Subcutaneous adipose tissue (tissue), 4 donors: ENCODE measurements around the gene CDH4. TPM values are rescaled to one million over a fixed set of nuclear protein-coding genes. Genes with fewer than 3 reads are reported as not detected.

ENCODE experiments used
- total RNA-seq, 4 donors: library from RNA; depleted of rRNA; stranded (reverse); fragments of >200 nt; gene quantifications; one replicate each; pipeline ENCODE4 v1.1.0, GENCODE V29; 2016
- TF ChIP-seq, protein P1 (sequence below): fragments of 450-650 bp; IDR thresholded peaks from one replicate; pipeline ENCODE4 v1.5.1; 2016; ENCODE audit warnings: low read depth, mild to moderate bottlenecking, control low read depth, antibody characterized with exemption, moderate library complexity

CDH4 gene
- total RNA-seq, 4 donors from 2014 or later = not detected

DNA sequence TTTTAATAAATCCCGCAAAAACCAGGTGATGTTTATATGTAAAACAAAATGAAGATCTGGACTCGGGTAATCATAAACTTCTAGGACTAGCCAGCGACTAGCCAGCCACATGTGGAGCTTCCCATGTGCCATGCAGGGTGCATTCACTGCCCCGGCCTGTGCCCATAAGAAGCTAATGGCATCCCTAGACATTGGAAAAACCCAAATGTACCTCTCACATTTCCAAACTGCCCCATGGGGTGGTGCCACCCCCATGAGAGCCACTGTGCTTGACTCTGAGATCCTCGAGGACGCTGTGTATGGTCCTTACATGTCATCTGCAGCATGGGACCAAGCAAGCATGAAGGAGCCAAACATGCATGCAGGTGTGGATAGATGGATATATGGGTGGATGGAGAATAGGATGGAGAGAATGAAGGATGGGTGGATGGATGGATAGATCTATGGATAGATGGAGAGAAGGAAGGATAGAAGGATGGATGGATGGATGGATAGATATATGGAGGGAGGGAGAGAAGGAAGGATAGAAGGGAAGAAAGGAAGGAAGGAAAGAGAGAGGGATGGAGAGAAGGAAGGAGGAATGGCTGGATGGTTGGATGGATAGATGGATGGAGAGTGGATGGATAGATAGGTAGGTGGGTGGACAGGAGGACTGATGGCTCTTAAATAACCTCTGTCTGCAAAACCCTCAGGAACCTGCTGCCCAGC is 203.6 kb downstream of the CDH4 start:
- TF ChIP-seq, protein P1, sequence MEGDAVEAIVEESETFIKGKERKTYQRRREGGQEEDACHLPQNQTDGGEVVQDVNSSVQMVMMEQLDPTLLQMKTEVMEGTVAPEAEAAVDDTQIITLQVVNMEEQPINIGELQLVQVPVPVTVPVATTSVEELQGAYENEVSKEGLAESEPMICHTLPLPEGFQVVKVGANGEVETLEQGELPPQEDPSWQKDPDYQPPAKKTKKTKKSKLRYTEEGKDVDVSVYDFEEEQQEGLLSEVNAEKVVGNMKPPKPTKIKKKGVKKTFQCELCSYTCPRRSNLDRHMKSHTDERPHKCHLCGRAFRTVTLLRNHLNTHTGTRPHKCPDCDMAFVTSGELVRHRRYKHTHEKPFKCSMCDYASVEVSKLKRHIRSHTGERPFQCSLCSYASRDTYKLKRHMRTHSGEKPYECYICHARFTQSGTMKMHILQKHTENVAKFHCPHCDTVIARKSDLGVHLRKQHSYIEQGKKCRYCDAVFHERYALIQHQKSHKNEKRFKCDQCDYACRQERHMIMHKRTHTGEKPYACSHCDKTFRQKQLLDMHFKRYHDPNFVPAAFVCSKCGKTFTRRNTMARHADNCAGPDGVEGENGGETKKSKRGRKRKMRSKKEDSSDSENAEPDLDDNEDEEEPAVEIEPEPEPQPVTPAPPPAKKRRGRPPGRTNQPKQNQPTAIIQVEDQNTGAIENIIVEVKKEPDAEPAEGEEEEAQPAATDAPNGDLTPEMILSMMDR = no peak

DNA sequence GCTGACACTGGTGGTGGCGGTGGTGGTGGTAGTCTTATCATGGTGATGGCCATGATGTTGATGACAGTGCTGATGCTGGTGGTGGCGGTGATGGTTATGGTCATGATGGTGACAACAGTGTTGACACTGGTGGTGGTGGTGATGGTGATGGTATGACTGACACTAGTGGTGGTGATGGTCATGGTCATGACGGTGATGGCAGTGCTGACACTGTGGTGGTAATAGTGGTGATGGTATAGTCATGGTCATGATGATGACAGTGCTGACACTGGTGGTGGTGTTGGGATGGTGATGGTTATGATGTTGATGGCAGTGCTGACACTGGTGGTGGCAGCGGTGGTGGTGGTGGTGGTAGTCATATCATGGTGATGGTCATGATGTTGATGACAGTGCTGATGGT is 205.7 kb downstream of the CDH4 start:
- TF ChIP-seq, protein P1 = no peak

DNA sequence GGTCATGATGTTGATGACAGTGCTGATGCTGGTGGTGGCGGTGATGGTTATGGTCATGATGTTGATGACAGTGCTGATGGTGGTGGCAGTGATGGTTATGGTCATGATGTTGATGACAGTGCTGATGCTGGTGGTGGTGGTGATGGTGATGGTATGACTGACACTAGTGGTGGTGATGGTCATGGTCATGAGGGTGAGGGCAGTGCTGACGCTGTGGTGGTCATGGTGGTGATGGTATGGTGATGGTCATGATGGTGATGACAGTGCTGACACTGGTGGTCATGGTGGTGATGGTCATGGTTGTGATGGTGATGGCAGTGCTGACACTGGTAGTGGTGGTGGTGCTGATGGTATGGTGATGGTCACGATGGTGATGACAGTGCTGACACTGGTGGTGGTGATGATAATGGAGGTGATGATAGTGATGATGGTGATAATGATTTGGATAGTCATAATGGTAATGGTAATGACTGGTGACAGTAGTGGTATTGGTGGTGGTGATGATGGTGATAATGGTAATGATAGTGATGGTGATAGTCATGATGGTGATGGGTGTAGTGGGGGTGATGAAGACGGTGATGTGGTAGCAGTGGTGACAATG is 206.2 kb downstream of the CDH4 start:
- TF ChIP-seq, protein P1 = no peak

DNA sequence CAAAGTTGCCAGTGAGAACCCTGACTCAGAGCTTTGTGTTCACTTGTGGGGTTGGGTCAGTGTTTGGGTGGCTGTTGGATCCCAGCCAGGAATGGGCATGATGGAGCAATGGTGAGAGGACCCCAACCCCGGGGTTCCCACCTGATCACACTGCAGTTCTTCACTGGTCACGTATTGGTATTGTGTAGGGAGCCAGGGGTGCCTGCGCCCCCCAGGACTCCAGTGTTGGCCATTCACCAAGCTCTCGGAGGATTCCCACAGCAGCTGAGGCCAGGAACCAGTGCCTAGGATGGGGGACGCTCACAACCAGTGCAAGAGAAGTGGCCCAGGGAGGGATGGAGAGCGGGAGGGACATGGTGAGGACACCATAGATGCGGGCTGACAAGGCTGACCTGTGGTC is 207.2 kb downstream of the CDH4 start:
- TF ChIP-seq, protein P1 = no peak

DNA sequence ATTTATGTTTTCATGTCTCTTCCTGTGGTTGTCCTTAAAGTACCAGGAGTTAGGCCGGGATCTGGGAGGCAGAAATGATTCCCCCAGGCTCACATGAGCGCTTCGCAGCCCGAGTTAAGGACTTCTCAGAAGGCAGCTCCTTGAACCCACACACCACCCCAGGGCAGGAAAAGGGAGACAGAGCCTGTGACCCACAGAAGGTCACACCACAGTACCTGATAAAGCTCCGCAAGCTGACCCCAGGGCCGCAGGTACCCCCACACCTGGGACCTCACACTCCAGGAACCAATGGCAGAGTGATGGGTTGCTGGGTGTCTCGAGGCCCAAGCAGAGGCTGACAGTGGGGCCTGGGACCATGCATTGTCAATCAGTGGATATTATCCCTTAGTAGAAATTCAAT is 207.6 kb downstream of the CDH4 start:
- TF ChIP-seq, protein P1 = no peak

DNA sequence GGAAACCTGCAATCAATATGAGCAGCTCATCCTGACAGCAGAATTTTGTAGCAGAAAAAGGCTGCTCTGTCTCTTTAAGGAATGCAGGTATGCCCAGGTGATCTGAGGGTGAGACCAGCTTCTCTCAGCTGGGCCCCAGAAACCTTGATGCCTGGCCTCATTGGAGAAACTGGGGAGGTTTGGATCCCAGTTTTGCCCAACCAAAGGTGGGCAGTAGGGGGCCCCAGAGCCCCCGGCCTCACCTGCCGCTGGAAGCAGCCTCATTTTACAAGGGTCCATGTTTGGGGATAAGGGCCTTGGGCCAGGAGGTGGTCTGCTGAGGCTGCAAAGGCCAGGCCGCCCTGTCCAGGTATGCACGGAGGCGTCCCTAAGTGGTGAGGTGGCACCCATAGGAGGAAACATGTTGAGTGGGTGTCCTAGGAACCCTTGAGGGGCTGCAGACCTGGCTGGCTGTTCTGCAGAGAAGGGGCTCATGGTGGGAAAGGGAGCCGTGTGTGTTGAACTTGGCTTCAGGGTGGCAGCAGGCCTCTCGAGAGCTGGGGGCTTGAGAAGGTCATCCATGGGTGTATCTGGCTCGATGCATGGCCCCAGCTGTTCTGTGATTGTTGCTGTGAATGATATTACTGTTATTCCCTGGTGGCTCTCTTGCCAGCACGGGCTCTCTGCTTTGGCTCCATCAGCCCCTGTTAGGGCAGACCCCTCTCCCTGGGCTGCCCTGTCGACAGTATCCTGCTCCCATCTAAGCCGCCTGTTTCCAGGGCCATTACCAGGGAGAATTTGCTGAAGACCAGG is 208.4 kb downstream of the CDH4 start:
- TF ChIP-seq, protein P1 = no peak

DNA sequence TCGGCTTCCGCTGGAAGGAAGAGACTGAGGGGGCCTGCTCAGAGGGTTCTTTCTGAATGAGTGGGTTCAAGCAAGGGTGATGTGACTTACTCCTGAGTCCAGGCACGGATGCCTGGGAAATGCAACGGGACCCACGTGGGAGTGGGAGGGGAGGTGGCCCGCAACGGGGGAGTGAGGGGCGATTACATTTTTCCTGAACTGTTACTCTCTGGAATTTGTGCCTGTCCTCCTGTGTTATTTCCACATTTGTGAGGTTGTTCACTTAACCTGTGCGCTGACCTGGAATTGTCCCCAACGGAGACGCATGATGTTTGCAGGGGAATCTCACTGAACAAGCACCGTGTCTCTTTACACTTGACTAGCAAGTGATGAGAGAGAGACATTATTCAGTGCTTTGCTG is 209.4 kb downstream of the CDH4 start:
- TF ChIP-seq, protein P1 = no peak
